H1 (cell line): ENCODE measurements around the gene BGN. TPM values are rescaled to one million over a fixed set of nuclear protein-coding genes. Genes with fewer than 3 reads are reported as not detected.

ENCODE experiments used
- CTCF ChIA-PET: fragments of 300-600 bp; sonication (Branson Sonifier 250); formaldehyde crosslinking; loops from one replicate; lab custom pipeline; 2021; ENCODE audit not compliant: partially characterized antibody; lab: Charles Lee
- POLR2A ChIA-PET: fragments of 300-600 bp; sonication (Branson Sonifier 250); formaldehyde crosslinking; loops from one replicate; lab custom pipeline; 2021; ENCODE audit warnings: inconsistent platforms; ENCODE audit not compliant: partially characterized antibody; lab: Charles Lee
- DNase-seq, 2 experiments: peaks; one replicate each; pipeline versions ENCODE4 v3.0.0 to v3.0.0-alpha.2; 2010 to 2022; ENCODE audit warnings: low spot score in 2 of 2, low read depth in 1 of 2, mixed read lengths in 1 of 2
- FAIRE-seq: peaks from 2 replicates; lab custom pipeline; 2011; peaks lifted over from hg19 to GRCh38; lab: Jason Lieb, UNC
- H2AFZ ChIP-seq: 2 replicates; pipeline ENCODE4 v1.8.1; 2012; ENCODE audit warnings: low read length, inconsistent platforms
- H2AK5ac ChIP-seq: 2 replicates; pipeline ENCODE4 v1.6.1; 2013; ENCODE audit warnings: low read depth, low read length
- H2BK120ac ChIP-seq: replicated peaks from 2 replicates; pipeline ENCODE3; 2013; ENCODE audit warnings: low read depth, low read length, inconsistent platforms
- H2BK12ac ChIP-seq: 2 replicates; pipeline ENCODE4 v1.6.1; 2013; ENCODE audit warnings: low read depth, low read length
- H2BK15ac ChIP-seq: 2 replicates; pipeline ENCODE4 v1.6.1; 2013; ENCODE audit warnings: low read length
- H2BK20ac ChIP-seq: 2 replicates; pipeline ENCODE4 v1.6.1; 2013; ENCODE audit warnings: low read length
- H2BK5ac ChIP-seq: 2 replicates; pipeline ENCODE4 v1.6.1; 2013; ENCODE audit warnings: low read depth, low read length
- H3K14ac ChIP-seq: 2 replicates; pipeline ENCODE4 v1.6.1; 2013; ENCODE audit warnings: inconsistent platforms; ENCODE audit not compliant: insufficient read length
- H3K18ac ChIP-seq: 2 replicates; pipeline ENCODE4 v1.6.1; 2013; ENCODE audit warnings: low read length; ENCODE audit errors: extremely low read depth
- H3K23ac ChIP-seq: 2 replicates; pipeline ENCODE4 v1.6.1; 2013; ENCODE audit warnings: inconsistent platforms; ENCODE audit not compliant: insufficient read length
- H3K23me2 ChIP-seq: 2 replicates; pipeline ENCODE4 v1.6.1; 2013; ENCODE audit warnings: low read depth, low read length
- H3K27ac ChIP-seq: 2 replicates; pipeline ENCODE4 v1.6.1; 2011; ENCODE audit warnings: low read depth, low read length, inconsistent platforms
- H3K27me3 ChIP-seq, 4 experiments: replicated peaks in 1 of 4; 1 replicate in 1 of 4; 2 replicates in 3 of 4; pipeline versions ENCODE4 v1.6.1 to v1.8.1; 2011 to 2013; ENCODE audit warnings: low read length in 3 of 4, mild to moderate bottlenecking in 3 of 4, inconsistent platforms in 2 of 4, mixed read lengths in 2 of 4, moderate library complexity in 1 of 4; ENCODE audit not compliant: control insufficient read depth in 3 of 4, insufficient read depth in 3 of 4; ENCODE audit errors: extremely low read depth in 1 of 4
- H3K36me3 ChIP-seq, 4 experiments: 2 replicates each; pipeline versions ENCODE4 v1.6.1 to v1.8.1; 2011 to 2013; ENCODE audit warnings: mild to moderate bottlenecking in 4 of 4, low read length in 3 of 4, moderate library complexity in 2 of 4, control low read depth in 1 of 4, inconsistent platforms in 1 of 4; ENCODE audit not compliant: insufficient read depth in 4 of 4, control insufficient read depth in 2 of 4
- H3K4ac ChIP-seq: replicated peaks from 2 replicates; pipeline ENCODE3; 2013; ENCODE audit warnings: low read length, low read depth, mixed read lengths, inconsistent platforms; ENCODE audit not compliant: insufficient read length
- H3K4me1 ChIP-seq, 4 experiments: replicated peaks in 1 of 4; 1 replicate in 1 of 4; 2 replicates in 3 of 4; pipeline versions ENCODE4 v1.6.1 to v1.8.1; 2011 to 2013; ENCODE audit warnings: low read length in 3 of 4, inconsistent platforms in 2 of 4, mixed read lengths in 1 of 4; ENCODE audit not compliant: insufficient read depth in 4 of 4, control insufficient read depth in 3 of 4
- H3K4me2 ChIP-seq, 2 experiments: 2 replicates each; pipeline versions ENCODE4 v1.6.1 to v1.8.1; 2011 to 2013; ENCODE audit warnings: low read depth in 2 of 2, low read length in 2 of 2, control low read depth in 1 of 2, inconsistent platforms in 1 of 2, mild to moderate bottlenecking in 1 of 2; ENCODE audit not compliant: insufficient read depth in 1 of 2
- H3K4me3 ChIP-seq, 4 experiments: fragments of 200-600, 300-600 bp in 1 of 4; sonication (generic), shearing (Covaris generic), sonication (Bioruptor Twin) in 1 of 4; 2 replicates each; pipeline versions ENCODE4 v1.5.1 to v1.8.1; 2011 to 2016; ENCODE audit warnings: low read length in 4 of 4, low read depth in 3 of 4, control low read depth in 2 of 4, inconsistent platforms in 2 of 4, mild to moderate bottlenecking in 2 of 4, mixed read lengths in 1 of 4, moderate library complexity in 1 of 4; ENCODE audit not compliant: insufficient read depth in 2 of 4; ENCODE audit errors: extremely low read depth in 1 of 4
- H3K56ac ChIP-seq: replicated peaks from 2 replicates; pipeline ENCODE3; 2013; ENCODE audit warnings: low read depth, mild to moderate bottlenecking, mixed read lengths, low read length, inconsistent platforms; ENCODE audit not compliant: insufficient read length
- H3K79me1 ChIP-seq: 2 replicates; pipeline ENCODE4 v1.6.1; 2013; ENCODE audit warnings: low read depth, low read length, control low read depth
- H3K79me2 ChIP-seq, 2 experiments: 2 replicates each; pipeline versions ENCODE4 v1.6.1 to v1.8.1; 2012 to 2013; ENCODE audit warnings: low read length in 2 of 2, mild to moderate bottlenecking in 2 of 2, inconsistent platforms in 1 of 2; ENCODE audit not compliant: insufficient read depth in 2 of 2, control insufficient read depth in 1 of 2
- H3K9ac ChIP-seq, 4 experiments: replicated peaks in 1 of 4; 1 replicate in 1 of 4; 2 replicates in 3 of 4; pipeline versions ENCODE4 v1.6.1 to v1.8.1; 2011 to 2013; ENCODE audit warnings: low read depth in 3 of 4, low read length in 3 of 4, control low read depth in 2 of 4, mild to moderate bottlenecking in 2 of 4, moderate library complexity in 2 of 4, inconsistent platforms in 1 of 4; ENCODE audit errors: extremely low read depth in 1 of 4
- H3K9me3 ChIP-seq, 2 experiments: 2 replicates each; pipeline versions ENCODE4 v1.6.1 to v1.8.1; 2012 to 2013; ENCODE audit warnings: mild to moderate bottlenecking in 2 of 2, moderate library complexity in 2 of 2, control low read depth in 1 of 2, inconsistent platforms in 1 of 2, low read depth in 1 of 2, low read length in 1 of 2, mixed read lengths in 1 of 2; ENCODE audit not compliant: insufficient read depth in 2 of 2
- H4K20me1 ChIP-seq, 2 experiments: replicated peaks in 1 of 2; 2 replicates each; pipeline versions ENCODE3 to v1.8.1; 2011 to 2013; ENCODE audit warnings: inconsistent platforms in 2 of 2, low read length in 2 of 2, mild to moderate bottlenecking in 1 of 2; ENCODE audit not compliant: insufficient read depth in 2 of 2, control insufficient read depth in 1 of 2
- H4K5ac ChIP-seq: 2 replicates; pipeline ENCODE4 v1.6.1; 2013; ENCODE audit warnings: low read length, low read depth, mixed read lengths, inconsistent platforms; ENCODE audit not compliant: insufficient read length
- H4K8ac ChIP-seq: 2 replicates; pipeline ENCODE4 v1.8.0; 2013; ENCODE audit warnings: mild to moderate bottlenecking, moderate library complexity, low read length, inconsistent platforms; ENCODE audit not compliant: insufficient read depth; ENCODE audit errors: extremely low read depth
- H4K91ac ChIP-seq: replicated peaks from 2 replicates; pipeline ENCODE3; 2013; ENCODE audit warnings: low read length, mixed read lengths, inconsistent platforms; ENCODE audit not compliant: insufficient read length
- GTF2F1 ChIP-seq: IDR thresholded peaks from 2 replicates; pipeline ENCODE4 v1.6.1; 2012; ENCODE audit warnings: low read depth, low read length, improper control_type of control experiment, borderline replicate concordance
- NANOG ChIP-seq: IDR thresholded peaks from 2 replicates; pipeline ENCODE4 v1.6.1; 2011; ENCODE audit warnings: low read length, low read depth, mild to moderate bottlenecking, inconsistent platforms; ENCODE audit not compliant: insufficient read depth, poor library complexity, severe bottlenecking
- RFX5 ChIP-seq: IDR thresholded peaks from 2 replicates; pipeline ENCODE4 v1.6.1; 2011; ENCODE audit warnings: low read depth, low read length, improper control_type of control experiment, borderline replicate concordance
- SAP30 ChIP-seq: fragments of 300-600 bp; sonication (generic); IDR thresholded peaks from 2 replicates; pipeline ENCODE4 v1.7.1; 2012; ENCODE audit warnings: low read length, moderate library complexity, mild to moderate bottlenecking, inconsistent platforms; ENCODE audit not compliant: insufficient read depth, insufficient replicate concordance
- WGBS, 2 experiments: shearing (Covaris generic) in 1 of 2; methylation state at CpG; one replicate each; pipeline versions ENCODE4 v1.1.6 to v1.1.7; 2013 to 2015; ENCODE audit warnings: low lambda C conversion rate in 2 of 2, mixed read lengths in 2 of 2, inconsistent platforms in 1 of 2, low coverage in 1 of 2, missing lambda C conversion rate in 1 of 2; ENCODE audit not compliant: insufficient replicate concordance in 2 of 2, insufficient coverage in 1 of 2, insufficient read length in 1 of 2; ENCODE audit errors: extremely low coverage in 1 of 2, missing lambda C conversion rate in 1 of 2; 5-methylcytosine and 5-hydroxymethylcytosine counted together
- polyA plus RNA-seq, 7 experiments: library from polyadenylated mRNA; depleted of rRNA in 3 of 7; stranded (reverse) in 5 of 7; unstranded in 2 of 7; fragments of >200 nt in 5 of 7; fragments of 200-250 nt in 2 of 7; gene quantifications; 1 replicate in 5 of 7; 2 replicates in 1 of 7; 4 replicates in 1 of 7; pipeline versions ENCODE4 v1.2.1 to v1.2.3, GENCODE V29; 2011 to 2013; ENCODE audit warnings: missing spikeins in 2 of 7, mixed read lengths in 2 of 7
- total RNA-seq: library from RNA; stranded (reverse); fragmentation: NEBNext Ultra II Directional; extraction: Animal tissue kit (Norgen Biotek cat#: 25700); gene quantifications from 2 replicates; pipeline ENCODE4 v1.2.1, GENCODE V29; 2021

BGN gene
- total and polyA plus RNA-seq, 2 of the 8 experiments (the other 6 are each of a cell fraction or from before 2014, with no cell fraction given), result 1.8 to 2.4 TPM

GRCh38 chrX:153445106-153445855 is 49.5 kb upstream of the BGN start:
- no peak overlapping the region for H2BK12ac ChIP-seq
- no peaks in the 10 kb centered on the region for H3K27me3 ChIP-seq
- H4K20me1 ChIP-seq, result no peaks in the 10 kb centered on the region
- H3K9me3 ChIP-seq, result no peaks in the 10 kb centered on the region
- no peak overlapping the region for H3K9ac ChIP-seq
- H4K8ac ChIP-seq, result no peak overlapping the region
- H3K79me1 ChIP-seq, result no peaks in the 10 kb centered on the region
- no peaks in the 10 kb centered on the region; a peak in 1 of 8 replicates for H3K36me3 ChIP-seq
- no peaks in the 10 kb centered on the region for H3K79me2 ChIP-seq
- no peak overlapping the region for H4K5ac ChIP-seq
- H3K23me2 ChIP-seq, result no peaks in the 10 kb centered on the region
- no peak overlapping the region for H3K4me3 ChIP-seq
- no peak overlapping the region for H3K23ac ChIP-seq
- no peak overlapping the region for H2AK5ac ChIP-seq
- WGBS, 2 experiments, result 92% methylated on average over 13 of the region's 35 CpGs; no CpG with 5 or more reads in 1 of the 2 experiments
- no peak overlapping the region for H3K27ac ChIP-seq
- FAIRE-seq (no peak), DNase-seq (no peak)
- H3K18ac ChIP-seq, result no peak overlapping the region
- H2BK120ac ChIP-seq, result no peak overlapping the region
- no peak overlapping the region for H2BK15ac ChIP-seq
- H3K56ac ChIP-seq, result no peak overlapping the region
- H3K4me2 ChIP-seq, result no peak overlapping the region
- no peak overlapping the region for H2AFZ ChIP-seq
- no peak overlapping the region for H2BK5ac ChIP-seq
- H3K14ac ChIP-seq, result no peak overlapping the region
- POLR2A ChIA-PET, result interaction anchor here (1.2 kb wide), 1 partner anchor 10 kb away, joined by 3 read pairs; no protein-coding TSS in a partner anchor
- CTCF ChIA-PET, result interaction anchor here (0.8 to 1.5 kb wide), 6 partner anchors 11 to 503 kb away, joined by 3 to 7 read pairs (median 3); no protein-coding TSS in a partner anchor
- no peak for TF ChIP-seq RFX5
- no peak for TF ChIP-seq GTF2F1
- TF ChIP-seq SAP30, result no peak
- no peak for TF ChIP-seq NANOG
- no peak overlapping the region for H2BK20ac ChIP-seq
- no peak overlapping the region for H3K4ac ChIP-seq
- no peaks in the 10 kb centered on the region for H3K4me1 ChIP-seq
- no peak overlapping the region for H4K91ac ChIP-seq
